CMK (cell line): ENCODE measurements around the gene DOCK8.
"Not testable (repeated sequence)": the region's sequence is repeated elsewhere in the genome, so short reads cannot be mapped to it uniquely, and the experiment has no call there.

Experiments
- DNase-seq: peaks from one replicate; pipeline ENCODE4 v3.0.0-alpha.2; 2010; ENCODE audit warnings: low read depth

The DOCK8 gene

GRCh38 chr9:224582-225520 is 10.2 kb downstream of the DOCK8 start:
- DNase-seq: no peak

DNA sequence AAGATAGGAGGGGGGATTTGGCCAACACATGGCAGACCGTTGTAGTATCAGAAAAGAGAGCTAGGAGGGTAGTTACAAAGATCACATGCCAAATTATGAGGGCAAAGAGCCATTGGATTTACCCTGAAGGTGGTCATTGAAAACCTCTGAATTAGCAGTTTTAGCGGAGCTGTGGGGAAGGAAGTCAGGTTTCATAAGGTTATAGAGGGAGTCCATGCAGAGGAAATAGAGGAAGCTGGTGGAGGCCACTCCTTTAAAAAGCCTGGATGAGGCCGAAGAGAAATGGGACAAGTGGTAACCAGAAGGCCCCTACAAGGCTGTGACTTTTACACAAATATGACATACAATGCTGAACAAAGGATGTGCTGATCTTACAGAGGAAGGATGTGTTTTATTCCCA is 13.2 kb downstream of the DOCK8 start:
- DNase-seq: no peak

- DNase-seq: no peak
Measured at GRCh38 chr9:228929-229695, 14.4 kb downstream of the DOCK8 start.

GRCh38 chr9:231625-232024 is 17.0 kb downstream of the DOCK8 start:
- DNase-seq: not testable (repeated sequence)

DNA sequence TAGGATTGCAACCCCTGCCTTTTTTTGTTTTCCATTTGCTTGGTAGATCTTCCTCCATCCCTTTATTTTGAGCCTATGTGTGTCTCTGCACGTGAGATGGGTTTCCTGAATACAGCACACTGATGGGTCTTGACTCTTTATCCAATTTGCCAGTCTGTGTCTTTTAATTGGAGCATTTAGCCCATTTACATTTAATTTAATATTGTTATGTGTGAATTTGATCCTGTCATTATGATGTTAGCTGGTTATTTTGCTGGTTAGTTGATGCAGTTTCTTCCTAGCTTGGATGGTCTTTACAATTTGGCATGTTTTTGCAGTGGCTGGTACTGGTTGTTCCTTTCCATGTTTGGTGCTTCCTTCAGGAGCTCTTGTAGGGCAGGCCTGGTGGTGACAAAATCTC is 19.0 kb downstream of the DOCK8 start:
- not testable (repeated sequence) for DNase-seq

- no peak for DNase-seq
Measured at GRCh38 chr9:237141-237857, 22.6 kb downstream of the DOCK8 start.

DNA sequence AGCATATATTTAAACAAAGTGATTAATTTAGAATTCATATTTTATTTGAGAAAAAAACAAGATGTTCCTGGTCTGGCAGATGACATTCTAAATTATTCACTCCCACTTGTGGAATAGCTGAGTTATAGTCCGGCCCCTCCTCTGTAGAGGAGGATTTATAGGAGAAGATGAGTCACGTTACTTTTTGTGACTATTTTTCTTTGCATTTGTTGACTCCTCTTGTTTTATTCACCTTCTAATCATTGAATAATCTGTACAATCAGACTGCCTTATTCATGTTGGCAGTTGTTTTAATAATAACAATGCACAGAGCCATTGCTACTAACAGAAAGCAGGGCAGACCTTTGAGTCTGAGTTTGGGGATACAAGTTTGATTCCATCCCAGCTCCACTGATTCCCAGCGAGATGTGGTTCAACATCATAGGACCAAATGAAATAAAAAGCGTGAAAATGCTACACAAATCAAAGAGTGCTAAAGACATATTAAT is 23.2 kb downstream of the DOCK8 start:
- no peak for DNase-seq

DNA sequence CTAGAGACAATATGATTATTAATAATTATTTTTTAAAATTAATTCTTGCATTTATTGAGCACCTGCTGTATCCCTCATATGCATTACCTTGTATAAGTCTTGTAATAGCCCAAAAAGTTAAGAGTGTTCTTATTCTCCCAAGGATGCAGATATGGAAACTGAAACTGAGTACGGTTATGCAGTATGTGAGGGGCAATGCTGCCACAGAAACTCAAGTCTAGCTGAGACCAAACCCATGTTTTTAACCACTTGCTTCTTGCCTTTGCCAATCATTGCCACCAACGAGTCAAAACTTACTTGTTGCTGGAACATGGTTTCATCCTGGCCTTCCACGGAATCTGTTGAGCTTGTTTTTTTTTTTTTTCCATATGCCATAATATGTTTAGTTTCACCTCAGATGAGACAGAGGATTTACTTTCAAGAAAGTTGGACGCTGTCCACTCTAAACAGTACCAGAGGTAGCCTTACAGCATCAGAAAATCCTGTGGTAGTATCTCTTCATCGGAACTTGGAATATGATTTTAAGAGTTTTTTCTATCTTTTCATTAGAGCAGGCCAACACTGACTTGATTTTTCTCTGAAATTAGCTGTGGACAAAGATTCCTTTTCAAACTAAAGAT is 27.9 kb downstream of the DOCK8 start:
- no peak for DNase-seq

DNA sequence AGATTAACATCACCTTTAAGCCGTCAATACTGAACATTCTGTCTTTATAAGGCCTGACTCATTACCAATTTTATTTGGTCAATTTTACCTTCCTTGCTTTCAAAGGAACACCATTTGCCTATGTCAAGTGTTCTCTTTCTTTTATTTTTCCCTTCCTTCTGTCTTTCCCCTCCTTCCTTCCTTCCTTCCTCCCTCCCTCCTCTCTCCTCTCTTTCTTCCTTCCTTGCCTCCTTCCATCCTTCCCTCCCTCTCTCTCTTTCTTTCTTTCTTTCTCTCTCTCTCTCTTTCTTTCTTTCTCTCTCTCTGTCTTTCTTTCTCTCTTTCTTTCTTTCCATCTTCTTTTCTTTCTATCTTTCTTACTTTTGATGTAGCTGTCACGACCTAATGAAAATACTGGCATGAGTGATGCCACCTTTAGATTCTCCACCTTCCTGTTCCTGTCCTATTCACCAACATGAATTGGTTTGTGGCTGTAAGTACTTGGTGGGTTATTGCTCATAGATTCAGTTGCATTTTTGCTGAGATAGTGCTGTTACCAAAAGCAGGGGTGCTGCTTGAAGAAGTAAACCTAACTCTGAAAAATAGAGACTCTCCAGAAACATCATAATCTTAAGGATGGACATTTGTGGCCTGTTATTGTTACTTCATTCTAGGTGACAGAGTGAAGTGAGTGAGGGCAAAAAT is 33.8 kb downstream of the DOCK8 start:
- DNase-seq: no peak

GRCh38 chr9:249025-249424 is 34.4 kb downstream of the DOCK8 start:
- DNase-seq: peak; percentile 50

DNA sequence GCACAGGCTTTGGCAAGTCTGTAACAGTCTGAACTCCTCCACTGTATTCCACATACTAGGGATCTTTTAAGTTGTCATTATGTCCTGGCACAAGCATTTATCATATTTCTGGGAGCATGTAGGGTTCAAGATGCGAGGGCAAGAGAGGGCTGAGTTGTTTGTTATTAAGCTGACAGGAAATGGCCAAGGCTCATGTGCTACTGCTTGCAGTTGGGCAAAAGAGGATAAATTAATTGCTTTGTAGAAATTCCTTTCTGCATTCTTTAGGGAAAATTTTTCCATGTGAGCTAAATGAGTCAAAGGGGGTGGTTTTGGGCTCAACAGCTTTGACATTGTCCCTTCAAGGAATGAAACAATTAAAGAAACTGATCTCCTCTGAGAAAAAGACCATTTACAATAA is 35.4 kb downstream of the DOCK8 start:
- DNase-seq: no peak

DNA sequence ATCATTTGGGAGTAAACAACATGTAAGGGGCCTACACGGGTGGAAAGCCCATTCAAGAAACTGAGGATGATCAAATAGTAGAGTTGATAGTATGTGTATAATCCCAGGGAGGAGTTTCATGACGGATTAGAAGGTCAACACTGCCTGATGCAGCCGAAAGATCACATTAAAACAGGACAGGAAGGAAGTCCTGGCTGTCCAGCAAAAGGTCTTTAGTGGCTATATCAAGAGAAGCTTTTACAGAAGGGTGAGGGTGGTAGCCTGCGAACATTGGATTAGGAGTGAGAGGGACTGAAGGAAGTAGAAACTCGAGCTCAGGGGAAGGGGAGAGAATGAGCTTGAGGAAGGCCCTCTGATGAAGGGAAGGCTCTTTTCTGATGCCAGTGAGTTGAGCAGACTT is 36.0 kb downstream of the DOCK8 start:
- DNase-seq: peak; percentile 52

GRCh38 chr9:251398-251797 is 36.7 kb downstream of the DOCK8 start:
- peak; percentile 85 for DNase-seq

- no peak for DNase-seq
Measured at GRCh38 chr9:253539-253938, 38.9 kb downstream of the DOCK8 start.

DNA sequence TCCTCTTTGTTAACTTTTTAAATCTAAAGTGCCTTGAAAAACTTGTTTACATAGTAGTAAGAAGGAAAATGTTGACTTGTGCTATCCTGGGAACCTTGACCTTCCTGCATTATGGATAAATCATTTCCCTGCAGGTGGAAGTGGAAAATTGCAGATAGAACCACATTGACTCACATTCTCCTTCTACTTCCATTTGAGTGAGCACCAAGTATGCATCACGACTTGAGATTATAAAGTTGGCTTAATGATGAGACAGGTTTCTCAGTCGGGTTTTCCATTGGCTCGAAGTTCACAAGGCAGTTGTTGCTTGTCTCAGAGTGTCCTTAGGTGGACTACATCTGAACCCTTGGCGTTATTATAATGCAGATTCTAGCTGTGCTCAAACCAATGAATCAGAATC is 39.9 kb downstream of the DOCK8 start:
- DNase-seq: no peak

DNA sequence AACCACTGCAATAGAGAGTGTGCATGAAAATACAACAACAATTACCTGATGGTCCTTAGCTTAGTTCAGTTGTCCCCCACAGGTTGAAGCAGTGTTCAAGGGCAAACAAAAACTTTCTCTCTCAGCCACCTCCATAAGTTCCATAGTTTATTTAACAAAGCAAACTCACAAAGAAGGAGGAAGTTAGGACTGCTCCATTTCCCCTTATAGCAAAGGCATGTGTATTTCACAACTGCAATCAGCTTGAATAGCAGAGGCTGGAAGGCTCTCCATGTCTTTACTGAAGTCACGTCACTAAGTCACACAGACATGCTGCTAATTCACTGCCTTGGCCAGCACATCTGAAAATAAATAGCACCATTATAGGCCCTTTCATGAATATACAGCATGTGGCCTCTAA is 43.3 kb downstream of the DOCK8 start:
- DNase-seq: no peak

- DNase-seq: peak; percentile 52
Measured at GRCh38 chr9:259405-260404, 45.0 kb downstream of the DOCK8 start.

DNA sequence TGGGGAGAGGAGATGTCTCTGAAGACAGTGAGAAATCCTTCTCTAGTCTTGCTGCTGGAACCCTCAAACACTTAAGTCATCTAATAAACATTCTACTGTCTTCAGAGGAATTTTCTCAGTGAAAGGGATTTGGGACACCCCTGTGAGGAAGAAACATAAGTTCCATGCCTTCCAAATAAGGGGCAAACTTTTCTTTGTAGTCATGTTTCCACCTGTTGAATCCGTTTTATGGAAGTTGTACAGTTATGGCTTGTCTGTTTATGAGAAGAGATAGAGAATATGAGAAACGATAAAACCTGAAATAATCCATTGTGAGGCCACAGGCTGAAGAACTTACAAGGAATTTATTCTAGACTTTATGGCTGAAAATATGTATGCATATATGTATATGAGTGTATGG is 49.6 kb downstream of the DOCK8 start:
- DNase-seq: no peak

GRCh38 chr9:265209-265870 is 50.7 kb downstream of the DOCK8 start:
- DNase-seq: no peak

- no peak for DNase-seq
Measured at GRCh38 chr9:266228-266627, 51.6 kb downstream of the DOCK8 start.
